HepG2 (cell line): ENCODE measurements around the gene TATDN3. TPM values are rescaled to one million over a fixed set of nuclear protein-coding genes. Genes with fewer than 3 reads are reported as not detected.

Experiments
- CENPT ChIP-seq: sonication (generic); formaldehyde crosslinking; IDR thresholded peaks from 2 replicates; pipeline ENCODE4 v1.8.0; 2022; ENCODE audit warnings: low read depth, mild to moderate bottlenecking, moderate library complexity, missing genetic modification reagents
- CHCHD3 ChIP-seq: sonication (generic); formaldehyde crosslinking; IDR thresholded peaks from 2 replicates; pipeline ENCODE4 v1.8.0; 2022; ENCODE audit warnings: mild to moderate bottlenecking, missing genetic modification reagents, moderate library complexity
- NFYB ChIP-seq: sonication (generic); formaldehyde crosslinking; IDR thresholded peaks from 2 replicates; pipeline ENCODE4 v1.4.0; 2020; ENCODE audit warnings: missing genetic modification reagents
- PHF5A ChIP-seq: IDR thresholded peaks from one replicate; pipeline ENCODE4 v1.6.1; 2018; ENCODE audit warnings: low read depth, missing genetic modification reagents; ENCODE audit not compliant: unreplicated experiment
- RCOR2 ChIP-seq: IDR thresholded peaks from 2 replicates; pipeline ENCODE4 v1.6.1; 2016; ENCODE audit warnings: missing biosample characterization, missing genetic modification reagents
- ZFX ChIP-seq: sonication (generic); formaldehyde crosslinking; IDR thresholded peaks from 2 replicates; pipeline ENCODE4 v1.4.0; 2020; ENCODE audit warnings: mild to moderate bottlenecking, low read depth, missing genetic modification reagents, moderate library complexity
- ZMYM2 ChIP-seq: sonication (generic); formaldehyde crosslinking; IDR thresholded peaks from 2 replicates; pipeline ENCODE4 v1.8.0; 2022; ENCODE audit warnings: mild to moderate bottlenecking, missing genetic modification reagents
- ZNF205 ChIP-seq: IDR thresholded peaks from 2 replicates; pipeline ENCODE4 v1.6.1; 2018; ENCODE audit warnings: missing biosample characterization, missing genetic modification reagents
- ZNF574 ChIP-seq: sonication (generic); formaldehyde crosslinking; IDR thresholded peaks from 2 replicates; pipeline ENCODE4 v1.4.0; 2020; ENCODE audit warnings: missing genetic modification reagents
- ZNF883 ChIP-seq: sonication (generic); formaldehyde crosslinking; IDR thresholded peaks from 2 replicates; pipeline ENCODE4 v1.5.1; 2020; ENCODE audit warnings: mild to moderate bottlenecking, missing genetic modification reagents; ENCODE audit errors: not compliant biosample characterization
- ZSCAN29 ChIP-seq: sonication (generic); formaldehyde crosslinking; conservative IDR thresholded peaks from 2 replicates; pipeline ENCODE4 v1.4.0; 2020; ENCODE audit warnings: mild to moderate bottlenecking, missing genetic modification reagents
- polyA plus RNA-seq, 8 experiments: library from polyadenylated mRNA; depleted of rRNA in 3 of 8; stranded (reverse) in 7 of 8; unstranded in 1 of 8; fragments of >200 nt; fragmentation: Illumina TruSeq in 4 of 8; extraction: Trizol in 4 of 8; gene quantifications; 2 replicates each; pipeline versions ENCODE4 v1.2.1 to v1.2.3, GENCODE V29; 2011 to 2016; ENCODE audit warnings: low read depth in 4 of 8, missing spikeins in 1 of 8, mixed read lengths in 1 of 8; ENCODE audit not compliant: insufficient read depth in 1 of 8
- total RNA-seq, 5 experiments: library from RNA; depleted of rRNA; stranded (reverse); fragments of >200 nt; fragmentation: Illumina TruSeq; extraction: Trizol; gene quantifications; 2 replicates each; pipeline ENCODE4 v1.2.3, GENCODE V29; 2016; ENCODE audit warnings: low read depth in 1 of 5
- TF ChIP-seq, protein P1 (sequence below): sonication (generic); formaldehyde crosslinking; IDR thresholded peaks from 2 replicates; pipeline ENCODE4 v1.4.0; 2020; ENCODE audit warnings: mild to moderate bottlenecking, missing genetic modification reagents
- TF ChIP-seq, protein P2 (sequence below): sonication (generic); formaldehyde crosslinking; IDR thresholded peaks from 2 replicates; pipeline ENCODE4 v1.4.0; 2020; ENCODE audit warnings: missing genetic modification reagents
- TF ChIP-seq, protein P3 (sequence below): sonication (generic); formaldehyde crosslinking; IDR thresholded peaks from 2 replicates; pipeline ENCODE4 v1.5.0; 2020; ENCODE audit warnings: mild to moderate bottlenecking, missing genetic modification reagents, borderline replicate concordance
- TF ChIP-seq, protein P4 (sequence below): sonication (generic); formaldehyde crosslinking; IDR thresholded peaks from 2 replicates; pipeline ENCODE4 v1.4.0; 2020; ENCODE audit warnings: mild to moderate bottlenecking, missing genetic modification reagents, borderline replicate concordance

The TATDN3 gene
- total and polyA plus RNA-seq, 2 of the 13 experiments (the other 11 are each of a cell fraction or from before 2014, with no cell fraction given): 7.3 to 8.6 TPM

DNA sequence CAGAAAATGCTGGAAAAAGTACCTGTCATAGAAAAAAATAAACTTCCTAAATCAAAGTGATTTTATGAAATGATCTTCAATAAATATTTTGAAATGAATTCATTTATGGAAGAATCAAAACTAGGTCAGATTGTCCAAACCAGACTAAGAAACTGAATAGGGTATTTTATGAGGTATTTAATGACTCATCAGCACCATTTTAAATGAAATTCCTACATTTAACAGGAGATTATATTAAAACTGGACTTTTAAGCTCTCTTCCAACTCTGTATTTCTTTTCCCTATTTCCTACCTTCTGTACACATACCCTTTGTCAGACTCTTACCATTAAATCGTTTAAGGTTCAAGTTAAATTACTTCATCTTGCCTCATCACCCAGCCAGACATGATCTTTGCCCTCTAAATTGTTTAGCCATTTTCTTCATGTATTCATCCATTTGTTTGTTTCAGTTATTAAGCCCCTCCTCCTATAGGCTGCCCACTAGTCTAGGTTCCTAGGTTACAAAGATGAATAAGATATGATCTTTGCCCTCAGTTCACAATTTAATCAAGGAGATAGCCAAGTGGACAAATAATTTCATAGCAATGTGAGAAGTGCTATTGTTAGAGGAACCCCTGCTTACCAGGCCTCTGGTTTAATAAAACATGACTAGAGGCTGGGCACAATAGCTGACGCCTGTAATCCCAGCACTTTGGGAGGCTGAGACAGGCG, 25.0 kb downstream of the TATDN3 start (continued):
- TF ChIP-seq ZSCAN29 (CRISPR knock-in tag) (no peak), CENPT (no peak), NFYB (CRISPR knock-in tag) (no peak), ZNF883 (no peak), CHCHD3 (CRISPR knock-in tag) (no peak), PHF5A (CRISPR knock-in tag) (no peak), ZFX (CRISPR knock-in tag) (no peak), ZNF574 (CRISPR knock-in tag) (no peak), RCOR2 (peak; percentile 76), ZNF205 (CRISPR knock-in tag) (no peak), ZMYM2 (CRISPR knock-in tag) (peak; percentile 37; the same call in 1 of the 2 replicates)
- TF ChIP-seq, protein P1, sequence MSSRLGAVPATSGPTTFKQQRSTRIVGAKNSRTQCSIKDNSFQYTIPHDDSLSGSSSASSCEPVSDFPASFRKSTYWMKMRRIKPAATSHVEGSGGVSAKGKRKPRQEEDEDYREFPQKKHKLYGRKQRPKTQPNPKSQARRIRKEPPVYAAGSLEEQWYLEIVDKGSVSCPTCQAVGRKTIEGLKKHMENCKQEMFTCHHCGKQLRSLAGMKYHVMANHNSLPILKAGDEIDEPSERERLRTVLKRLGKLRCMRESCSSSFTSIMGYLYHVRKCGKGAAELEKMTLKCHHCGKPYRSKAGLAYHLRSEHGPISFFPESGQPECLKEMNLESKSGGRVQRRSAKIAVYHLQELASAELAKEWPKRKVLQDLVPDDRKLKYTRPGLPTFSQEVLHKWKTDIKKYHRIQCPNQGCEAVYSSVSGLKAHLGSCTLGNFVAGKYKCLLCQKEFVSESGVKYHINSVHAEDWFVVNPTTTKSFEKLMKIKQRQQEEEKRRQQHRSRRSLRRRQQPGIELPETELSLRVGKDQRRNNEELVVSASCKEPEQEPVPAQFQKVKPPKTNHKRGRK (CRISPR knock-in tag): no peak
- TF ChIP-seq, protein P2, sequence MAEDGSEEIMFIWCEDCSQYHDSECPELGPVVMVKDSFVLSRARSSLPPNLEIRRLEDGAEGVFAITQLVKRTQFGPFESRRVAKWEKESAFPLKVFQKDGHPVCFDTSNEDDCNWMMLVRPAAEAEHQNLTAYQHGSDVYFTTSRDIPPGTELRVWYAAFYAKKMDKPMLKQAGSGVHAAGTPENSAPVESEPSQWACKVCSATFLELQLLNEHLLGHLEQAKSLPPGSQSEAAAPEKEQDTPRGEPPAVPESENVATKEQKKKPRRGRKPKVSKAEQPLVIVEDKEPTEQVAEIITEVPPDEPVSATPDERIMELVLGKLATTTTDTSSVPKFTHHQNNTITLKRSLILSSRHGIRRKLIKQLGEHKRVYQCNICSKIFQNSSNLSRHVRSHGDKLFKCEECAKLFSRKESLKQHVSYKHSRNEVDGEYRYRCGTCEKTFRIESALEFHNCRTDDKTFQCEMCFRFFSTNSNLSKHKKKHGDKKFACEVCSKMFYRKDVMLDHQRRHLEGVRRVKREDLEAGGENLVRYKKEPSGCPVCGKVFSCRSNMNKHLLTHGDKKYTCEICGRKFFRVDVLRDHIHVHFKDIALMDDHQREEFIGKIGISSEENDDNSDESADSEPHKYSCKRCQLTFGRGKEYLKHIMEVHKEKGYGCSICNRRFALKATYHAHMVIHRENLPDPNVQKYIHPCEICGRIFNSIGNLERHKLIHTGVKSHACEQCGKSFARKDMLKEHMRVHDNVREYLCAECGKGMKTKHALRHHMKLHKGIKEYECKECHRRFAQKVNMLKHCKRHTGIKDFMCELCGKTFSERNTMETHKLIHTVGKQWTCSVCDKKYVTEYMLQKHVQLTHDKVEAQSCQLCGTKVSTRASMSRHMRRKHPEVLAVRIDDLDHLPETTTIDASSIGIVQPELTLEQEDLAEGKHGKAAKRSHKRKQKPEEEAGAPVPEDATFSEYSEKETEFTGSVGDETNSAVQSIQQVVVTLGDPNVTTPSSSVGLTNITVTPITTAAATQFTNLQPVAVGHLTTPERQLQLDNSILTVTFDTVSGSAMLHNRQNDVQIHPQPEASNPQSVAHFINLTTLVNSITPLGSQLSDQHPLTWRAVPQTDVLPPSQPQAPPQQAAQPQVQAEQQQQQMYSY (CRISPR knock-in tag): no peak
- TF ChIP-seq, protein P3, sequence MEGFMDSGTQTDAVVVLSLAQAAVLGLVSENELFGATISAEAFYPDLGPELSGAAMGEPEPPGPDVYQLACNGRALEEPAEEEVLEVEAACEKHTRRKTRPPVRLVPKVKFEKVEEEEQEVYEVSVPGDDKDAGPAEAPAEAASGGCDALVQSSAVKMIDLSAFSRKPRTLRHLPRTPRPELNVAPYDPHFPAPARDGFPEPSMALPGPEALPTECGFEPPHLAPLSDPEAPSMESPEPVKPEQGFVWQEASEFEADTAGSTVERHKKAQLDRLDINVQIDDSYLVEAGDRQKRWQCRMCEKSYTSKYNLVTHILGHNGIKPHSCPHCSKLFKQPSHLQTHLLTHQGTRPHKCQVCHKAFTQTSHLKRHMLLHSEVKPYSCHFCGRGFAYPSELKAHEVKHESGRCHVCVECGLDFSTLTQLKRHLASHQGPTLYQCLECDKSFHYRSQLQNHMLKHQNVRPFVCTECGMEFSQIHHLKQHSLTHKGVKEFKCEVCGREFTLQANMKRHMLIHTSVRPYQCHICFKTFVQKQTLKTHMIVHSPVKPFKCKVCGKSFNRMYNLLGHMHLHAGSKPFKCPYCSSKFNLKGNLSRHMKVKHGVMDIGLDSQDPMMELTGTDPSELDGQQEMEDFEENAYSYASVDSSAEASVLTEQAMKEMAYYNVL (CRISPR knock-in tag): peak; percentile 89
- TF ChIP-seq, protein P4, sequence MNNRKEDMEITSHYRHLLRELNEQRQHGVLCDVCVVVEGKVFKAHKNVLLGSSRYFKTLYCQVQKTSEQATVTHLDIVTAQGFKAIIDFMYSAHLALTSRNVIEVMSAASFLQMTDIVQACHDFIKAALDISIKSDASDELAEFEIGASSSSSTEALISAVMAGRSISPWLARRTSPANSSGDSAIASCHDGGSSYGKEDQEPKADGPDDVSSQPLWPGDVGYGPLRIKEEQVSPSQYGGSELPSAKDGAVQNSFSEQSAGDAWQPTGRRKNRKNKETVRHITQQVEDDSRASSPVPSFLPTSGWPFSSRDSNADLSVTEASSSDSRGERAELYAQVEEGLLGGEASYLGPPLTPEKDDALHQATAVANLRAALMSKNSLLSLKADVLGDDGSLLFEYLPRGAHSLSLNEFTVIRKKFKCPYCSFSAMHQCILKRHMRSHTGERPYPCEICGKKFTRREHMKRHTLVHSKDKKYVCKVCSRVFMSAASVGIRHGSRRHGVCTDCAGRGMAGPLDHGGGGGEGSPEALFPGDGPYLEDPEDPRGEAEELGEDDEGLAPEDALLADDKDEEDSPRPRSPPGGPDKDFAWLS (CRISPR knock-in tag): no peak
